Choroid plexus epithelial cell (primary cell): ENCODE measurements around the gene TST.
"Not testable (repeated sequence)": the region's sequence is repeated elsewhere in the genome, so short reads cannot be mapped to it uniquely, and the experiment has no call there.

Experiments used
- DNase-seq: peaks from one replicate; pipeline ENCODE4 v3.0.0-alpha.2; 2010; ENCODE audit warnings: low read depth
- H3K4me3 ChIP-seq: 2 replicates; pipeline ENCODE4 v1.5.1; 2011; ENCODE audit warnings: low read depth, mild to moderate bottlenecking, control low read depth, low read length, moderate library complexity
- TF ChIP-seq, protein P1 (sequence below): conservative IDR thresholded peaks from 2 replicates; pipeline ENCODE4 v1.5.1; 2011; ENCODE audit warnings: low read depth, mild to moderate bottlenecking, control low read depth, inconsistent platforms, low read length, moderate library complexity

TST gene

DNA sequence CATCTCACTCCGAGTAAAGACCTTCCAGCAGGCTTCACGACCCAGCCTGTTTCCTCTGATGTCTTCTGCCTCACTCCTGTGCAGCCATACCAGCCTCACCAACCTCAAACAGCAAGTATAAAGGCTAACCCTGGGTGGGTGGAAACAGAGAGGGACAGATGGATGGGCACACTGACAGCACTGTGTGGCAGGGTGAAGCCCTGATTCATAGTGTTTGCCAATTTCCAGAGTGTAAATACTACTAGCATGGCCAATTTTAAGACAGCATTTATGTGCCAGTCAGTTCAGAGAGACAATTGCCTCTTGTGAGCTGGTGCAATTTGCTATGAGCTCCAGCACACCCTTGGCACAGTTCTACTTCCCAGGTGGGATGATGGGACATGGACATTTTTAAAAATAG lies 21.5 kb downstream of the TST start:
- DNase-seq = no peak
- no peak overlapping the region for H3K4me3 ChIP-seq
- TF ChIP-seq, protein P1, sequence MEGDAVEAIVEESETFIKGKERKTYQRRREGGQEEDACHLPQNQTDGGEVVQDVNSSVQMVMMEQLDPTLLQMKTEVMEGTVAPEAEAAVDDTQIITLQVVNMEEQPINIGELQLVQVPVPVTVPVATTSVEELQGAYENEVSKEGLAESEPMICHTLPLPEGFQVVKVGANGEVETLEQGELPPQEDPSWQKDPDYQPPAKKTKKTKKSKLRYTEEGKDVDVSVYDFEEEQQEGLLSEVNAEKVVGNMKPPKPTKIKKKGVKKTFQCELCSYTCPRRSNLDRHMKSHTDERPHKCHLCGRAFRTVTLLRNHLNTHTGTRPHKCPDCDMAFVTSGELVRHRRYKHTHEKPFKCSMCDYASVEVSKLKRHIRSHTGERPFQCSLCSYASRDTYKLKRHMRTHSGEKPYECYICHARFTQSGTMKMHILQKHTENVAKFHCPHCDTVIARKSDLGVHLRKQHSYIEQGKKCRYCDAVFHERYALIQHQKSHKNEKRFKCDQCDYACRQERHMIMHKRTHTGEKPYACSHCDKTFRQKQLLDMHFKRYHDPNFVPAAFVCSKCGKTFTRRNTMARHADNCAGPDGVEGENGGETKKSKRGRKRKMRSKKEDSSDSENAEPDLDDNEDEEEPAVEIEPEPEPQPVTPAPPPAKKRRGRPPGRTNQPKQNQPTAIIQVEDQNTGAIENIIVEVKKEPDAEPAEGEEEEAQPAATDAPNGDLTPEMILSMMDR = no peak

DNA sequence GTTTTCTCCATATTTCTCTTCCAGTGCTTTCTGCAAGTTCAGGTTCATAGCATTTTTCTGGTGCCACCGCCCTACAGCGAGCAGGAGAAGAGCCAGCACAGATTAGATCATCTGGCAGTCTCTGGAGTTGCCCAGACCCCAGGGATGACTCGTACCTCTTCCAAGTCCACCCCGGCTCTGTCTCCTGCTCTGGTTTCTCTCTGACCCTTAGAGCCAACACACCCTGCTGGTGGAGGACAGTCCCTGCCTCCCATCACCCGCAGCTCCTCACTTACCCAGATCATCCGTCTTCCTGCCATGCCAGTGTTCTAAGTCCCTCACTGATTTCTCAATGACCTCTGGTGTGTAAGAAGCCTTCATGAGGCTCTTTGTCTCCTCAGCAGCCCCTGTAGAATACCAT lies 28.0 kb downstream of the TST start:
- TF ChIP-seq, protein P1 = no peak
- no peak for DNase-seq
- no peak overlapping the region for H3K4me3 ChIP-seq

- H3K4me3 ChIP-seq = no peak overlapping the region
- no peak for DNase-seq
- TF ChIP-seq, protein P1 = no peak
Measured at GRCh38 chr22:36990457-36990856, 28.8 kb downstream of the TST start.

GRCh38 chr22:36989012-36989411 lies 30.2 kb downstream of the TST start:
- not testable (repeated sequence) for H3K4me3 ChIP-seq, DNase-seq

GRCh38 chr22:36988075-36988832 lies 31.0 kb downstream of the TST start:
- H3K4me3 ChIP-seq = no peak overlapping the region
- TF ChIP-seq, protein P1 = no peak
- DNase-seq = no peak

DNA sequence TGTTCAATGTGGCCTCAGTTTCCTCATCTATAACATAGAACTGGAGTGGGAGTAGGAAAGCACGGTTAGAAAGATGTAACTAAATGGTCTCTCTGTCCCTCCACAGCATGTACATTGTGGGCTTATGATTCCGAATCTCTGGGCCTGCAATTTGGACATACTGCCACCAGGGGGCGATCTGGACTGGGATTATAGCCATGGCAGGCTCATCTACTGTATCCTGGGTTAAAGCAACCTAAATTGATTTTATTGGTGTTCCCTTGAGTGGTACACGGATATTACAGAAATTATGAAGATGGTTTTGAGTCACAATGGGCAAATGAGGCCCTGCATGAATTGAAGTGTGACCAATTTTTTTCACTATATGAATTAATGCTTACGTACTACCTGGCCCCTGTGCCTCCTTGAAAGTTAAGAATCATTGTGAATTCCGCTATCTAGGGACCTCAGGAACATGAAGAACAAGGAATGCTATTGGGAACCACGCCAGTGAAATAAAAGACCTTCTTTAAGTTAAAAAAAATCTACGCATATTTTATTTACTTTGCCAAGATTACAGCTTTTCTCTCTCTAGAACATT lies 32.9 kb downstream of the TST start:
- DNase-seq = no peak
- H3K4me3 ChIP-seq = no peak overlapping the region
- TF ChIP-seq, protein P1 = peak; percentile 72

DNA sequence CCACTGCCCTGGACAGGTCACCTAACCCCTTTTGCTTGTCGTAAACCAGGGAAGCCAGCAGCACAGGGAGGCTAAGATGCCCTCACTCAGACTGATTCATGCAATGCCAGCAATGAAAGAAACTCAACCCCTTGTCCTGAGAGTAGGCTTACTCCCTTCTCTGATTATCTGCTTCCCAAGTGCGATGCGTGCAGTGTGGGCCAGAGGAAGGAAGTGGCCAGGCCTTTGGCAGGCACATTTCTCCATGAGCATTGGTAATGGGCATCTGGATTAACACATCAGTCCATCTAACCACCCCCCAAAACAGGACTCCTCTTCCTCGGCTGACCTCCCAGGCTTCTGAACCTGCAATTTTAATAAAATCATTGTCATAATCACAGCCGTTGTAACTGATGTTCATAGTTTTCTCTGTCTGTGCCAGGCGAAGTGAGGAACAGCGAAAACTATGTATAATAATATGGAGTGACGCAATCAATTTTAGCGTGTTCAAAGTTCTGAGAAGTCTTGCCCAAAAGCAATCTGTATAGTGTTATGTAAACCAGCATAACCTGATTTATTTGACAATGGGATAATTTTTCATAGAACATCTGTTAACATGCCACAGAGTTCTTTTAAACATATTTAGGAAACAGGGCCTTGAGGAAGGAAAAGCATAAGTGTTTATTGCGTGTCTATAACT lies 33.9 kb downstream of the TST start:
- no peak overlapping the region for H3K4me3 ChIP-seq
- no peak for DNase-seq
- TF ChIP-seq, protein P1 = no peak
